HCT116 (cell line): ENCODE measurements around the gene THSD7B. TPM values are rescaled to one million over a fixed set of nuclear protein-coding genes. Genes with fewer than 3 reads are reported as not detected.

Experiments used
- ATAC-seq: fragments of 200-7000 bp; cut with Tn5 transposase; 2 replicates; pipeline ENCODE4 v1.9.1; 2020; ENCODE audit warnings: mild to moderate bottlenecking, moderate library complexity
- BruUV-seq: library from RNA; stranded (reverse); fragments of 400-500 nt; replicated peaks from 2 replicates; lab custom pipeline; 2021; lab: Mats Ljungman, UMichigan
- CTCF ChIA-PET: fragments of 300-600 bp; sonication (Branson Sonifier 250); formaldehyde crosslinking; loops from one replicate; lab custom pipeline; 2021; ENCODE audit warnings: antibody characterized with exemption; lab: Charles Lee
- POLR2A ChIA-PET: fragments of 300-600, 350-600 bp; sonication (Branson Sonifier 250); formaldehyde crosslinking; loops from one replicate; lab custom pipeline; 2021; ENCODE audit warnings: antibody characterized with exemption; lab: Charles Lee
- RAD21 ChIA-PET, 2 experiments: fragments of 300-600 bp; sonication (Branson Sonifier 250); formaldehyde crosslinking; loops; one replicate each; lab custom pipeline; 2023; ENCODE audit warnings: low total read pairs in 2 of 2; ENCODE audit not compliant: uncharacterized antibody in 2 of 2, unreplicated experiment in 2 of 2, low non-redundant PET in 1 of 2; lab: Charles Lee
- DNase-seq: peaks from one replicate; pipeline ENCODE4 v3.0.0-alpha.2; 2010; ENCODE audit warnings: low read depth, low spot score
- H2AFZ ChIP-seq: fragments of 200-600 bp; shearing (Covaris generic), sonication (generic); 2 replicates; pipeline ENCODE4 v1.6.1; 2017; ENCODE audit warnings: low read depth, mixed run types, mixed read lengths, antibody characterized with exemption, low read length; ENCODE audit not compliant: poor library complexity, severe bottlenecking
- H3K27ac ChIP-seq: 2 replicates; pipeline ENCODE4 v1.5.1; 2012; ENCODE audit warnings: low read depth, low read length
- H3K27me3 ChIP-seq: fragments of 200-600 bp; sonication (generic); 2 replicates; pipeline ENCODE4 v1.6.1; 2016; ENCODE audit warnings: mixed run types, low read length, mixed read lengths; ENCODE audit not compliant: insufficient read depth
- H3K36me3 ChIP-seq, 2 experiments: fragments of 200-500 bp in 1 of 2; fragments of 200-600 bp in 1 of 2; sonication (Bioruptor generic) in 1 of 2; sonication (generic) in 1 of 2; 2 replicates each; pipeline versions ENCODE4 v1.5.1 to v1.6.1; 2014 to 2016; ENCODE audit warnings: low read length in 2 of 2, inconsistent platforms in 1 of 2, mixed read lengths in 1 of 2, mixed run types in 1 of 2; ENCODE audit not compliant: insufficient read depth in 2 of 2, control insufficient read depth in 1 of 2
- H3K4me1 ChIP-seq, 2 experiments: fragments of 200-600 bp in 1 of 2; sonication (generic) in 1 of 2; 2 replicates each; pipeline versions ENCODE4 v1.5.1 to v1.6.1; 2012 to 2017; ENCODE audit warnings: low read length in 2 of 2, inconsistent platforms in 1 of 2, mild to moderate bottlenecking in 1 of 2, mixed read lengths in 1 of 2, mixed run types in 1 of 2, moderate library complexity in 1 of 2; ENCODE audit not compliant: insufficient read depth in 2 of 2, control insufficient read depth in 1 of 2
- H3K4me2 ChIP-seq: fragments of 200-600 bp; sonication (generic); 2 replicates; pipeline ENCODE4 v1.6.1; 2017; ENCODE audit warnings: mixed run types, low read length, mixed read lengths
- H3K4me3 ChIP-seq, 2 experiments: fragments of 200-600 bp in 1 of 2; sonication (generic) in 1 of 2; replicated peaks in 1 of 2; 2 replicates each; pipeline ENCODE4 v1.5.1; 2011 to 2016; ENCODE audit warnings: low read length in 2 of 2, control low read depth in 1 of 2, low read depth in 1 of 2, mild to moderate bottlenecking in 1 of 2, mixed read lengths in 1 of 2, mixed run types in 1 of 2
- H3K79me2 ChIP-seq: fragments of 200-600 bp; sonication (generic); 2 replicates; pipeline ENCODE4 v1.6.1; 2017; ENCODE audit warnings: mild to moderate bottlenecking, mixed run types, low read length, moderate library complexity, mixed read lengths; ENCODE audit not compliant: insufficient read depth
- H3K9ac ChIP-seq: fragments of 200-600 bp; sonication (generic); 2 replicates; pipeline ENCODE4 v1.6.1; 2016; ENCODE audit warnings: low read length, mixed read lengths
- H3K9me2 ChIP-seq: fragments of 200-600 bp; sonication (generic), shearing (Covaris generic); 2 replicates; pipeline ENCODE4 v1.6.1; 2017; ENCODE audit warnings: mixed run types, mild to moderate bottlenecking, moderate library complexity; ENCODE audit not compliant: insufficient read depth
- H3K9me3 ChIP-seq, 2 experiments: fragments of 200-500 bp in 1 of 2; fragments of 200-600 bp in 1 of 2; sonication (Bioruptor generic) in 1 of 2; sonication (generic) in 1 of 2; 2 replicates each; pipeline ENCODE4 v1.6.1; 2014 to 2017; ENCODE audit warnings: low read length in 2 of 2, mixed read lengths in 2 of 2, inconsistent platforms in 1 of 2, low read depth in 1 of 2, mild to moderate bottlenecking in 1 of 2, mixed run types in 1 of 2, moderate library complexity in 1 of 2; ENCODE audit not compliant: control insufficient read depth in 1 of 2, insufficient read depth in 1 of 2
- H4K20me1 ChIP-seq: fragments of 200-600 bp; sonication (generic), shearing (Covaris generic); 2 replicates; pipeline ENCODE4 v1.6.1; 2017; ENCODE audit warnings: mixed run types, mild to moderate bottlenecking, moderate library complexity; ENCODE audit not compliant: insufficient read depth
- ATF3 ChIP-seq: IDR thresholded peaks from 2 replicates; pipeline ENCODE4 v1.6.1; 2012
- CTCF ChIP-seq, 3 experiments: fragments of 200-600 bp in 1 of 3; sonication (generic) in 1 of 3; IDR thresholded peaks in 2 of 3; conservative IDR thresholded peaks in 1 of 3; 2 replicates each; pipeline ENCODE4 v1.5.1; 2012 to 2017; ENCODE audit warnings: low read depth in 2 of 3, low read length in 2 of 3, antibody characterized with exemption in 1 of 3, borderline replicate concordance in 1 of 3, control low read depth in 1 of 3, mild to moderate bottlenecking in 1 of 3, mixed read lengths in 1 of 3, mixed run types in 1 of 3, moderate library complexity in 1 of 3; ENCODE audit not compliant: insufficient read depth in 1 of 3
- ELF1 ChIP-seq: IDR thresholded peaks from 2 replicates; pipeline ENCODE4 v1.6.1; 2012; ENCODE audit warnings: low read depth, borderline replicate concordance
- EZH2 ChIP-seq: fragments of 200-600 bp; sonication (generic); IDR thresholded peaks from 2 replicates; pipeline ENCODE4 v1.6.1; 2017; ENCODE audit warnings: antibody characterized with exemption, mixed run types
- EZH2phosphoT487 ChIP-seq: fragments of 200-600 bp; IDR thresholded peaks from 2 replicates; pipeline ENCODE4 v1.6.1; 2018; ENCODE audit warnings: antibody characterized with exemption, borderline replicate concordance
- SIN3A ChIP-seq: IDR thresholded peaks from 2 replicates; pipeline ENCODE4 v1.6.1; 2012; ENCODE audit warnings: low read depth
- intact Hi-C: fragments of 100-400 bp; cut with micrococcal nuclease; formaldehyde crosslinking; loops from 2 replicates; pipeline ENCODE4 v1.10.0; 2022
- total RNA-seq: library from RNA; stranded (reverse); gene quantifications from one replicate; pipeline ENCODE4 v1.2.1, GENCODE V29; 2021; ENCODE audit not compliant: unreplicated experiment
- TF ChIP-seq, protein P1 (sequence below): IDR thresholded peaks from 2 replicates; pipeline ENCODE4 v1.6.1; 2011; ENCODE audit warnings: mild to moderate bottlenecking, low read length, moderate library complexity; ENCODE audit not compliant: insufficient replicate concordance; ENCODE audit errors: extremely low read depth

THSD7B gene
- total RNA-seq, 1 experiment from 2014 or later: not detected

GRCh38 chr2:137231628-137232027 lies 466.3 kb downstream of the THSD7B start:
- ATAC-seq: no peak
- ChIA-PET CTCF (no interaction called here), POLR2A (no interaction called here), RAD21 (no interaction called here)
- no peak overlapping the region for H3K4me2 ChIP-seq
- no peak overlapping the region for H2AFZ ChIP-seq
- no peaks in the 10 kb centered on the region for H3K27me3 ChIP-seq
- no peaks in the 10 kb centered on the region for H3K4me1 ChIP-seq
- no peaks in the 10 kb centered on the region for H3K9me2 ChIP-seq
- no peaks in the 10 kb centered on the region for H3K36me3 ChIP-seq
- H4K20me1 ChIP-seq: no peaks in the 10 kb centered on the region
- peaks cover 13 to 20% of the 10 kb centered on the region in 2 experiments; a peak in 2 of 4 replicates for H3K9me3 ChIP-seq
- no peak overlapping the region for H3K4me3 ChIP-seq
- H3K9ac ChIP-seq: no peak overlapping the region
- H3K27ac ChIP-seq: no peak overlapping the region
- intact Hi-C loops: no loop called here
- TF ChIP-seq CTCF (IDR thresholded peaks at IDR 0.05 in 2 of 3, conservative IDR thresholded peaks at IDR 0.05 in 1 of 3; ENCODE audit: borderline replicate concordance in 1 of 3, insufficient read depth in 1 of 3, low read depth in 2 of 3, low read length in 2 of 3) (no peak), ELF1 (no peak), SIN3A (no peak), EZH2 (no peak), EZH2phosphoT487 (no peak), ATF3 (no peak)
- TF ChIP-seq, protein P1, sequence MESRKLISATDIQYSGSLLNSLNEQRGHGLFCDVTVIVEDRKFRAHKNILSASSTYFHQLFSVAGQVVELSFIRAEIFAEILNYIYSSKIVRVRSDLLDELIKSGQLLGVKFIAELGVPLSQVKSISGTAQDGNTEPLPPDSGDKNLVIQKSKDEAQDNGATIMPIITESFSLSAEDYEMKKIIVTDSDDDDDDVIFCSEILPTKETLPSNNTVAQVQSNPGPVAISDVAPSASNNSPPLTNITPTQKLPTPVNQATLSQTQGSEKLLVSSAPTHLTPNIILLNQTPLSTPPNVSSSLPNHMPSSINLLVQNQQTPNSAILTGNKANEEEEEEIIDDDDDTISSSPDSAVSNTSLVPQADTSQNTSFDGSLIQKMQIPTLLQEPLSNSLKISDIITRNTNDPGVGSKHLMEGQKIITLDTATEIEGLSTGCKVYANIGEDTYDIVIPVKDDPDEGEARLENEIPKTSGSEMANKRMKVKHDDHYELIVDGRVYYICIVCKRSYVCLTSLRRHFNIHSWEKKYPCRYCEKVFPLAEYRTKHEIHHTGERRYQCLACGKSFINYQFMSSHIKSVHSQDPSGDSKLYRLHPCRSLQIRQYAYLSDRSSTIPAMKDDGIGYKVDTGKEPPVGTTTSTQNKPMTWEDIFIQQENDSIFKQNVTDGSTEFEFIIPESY: no peak
- BruUV-seq: no TSS peak
- H3K79me2 ChIP-seq: no peaks in the 10 kb centered on the region
- no peak for DNase-seq
